ENCODE data around the gene SPCS2. TPM values are rescaled to one million over a fixed set of nuclear protein-coding genes. Genes with fewer than 3 reads are reported as not detected.

SPCS2 gene
- total RNA-seq, 2 donors from 2014 or later: 26.7 to 62.3 TPM

DNA sequence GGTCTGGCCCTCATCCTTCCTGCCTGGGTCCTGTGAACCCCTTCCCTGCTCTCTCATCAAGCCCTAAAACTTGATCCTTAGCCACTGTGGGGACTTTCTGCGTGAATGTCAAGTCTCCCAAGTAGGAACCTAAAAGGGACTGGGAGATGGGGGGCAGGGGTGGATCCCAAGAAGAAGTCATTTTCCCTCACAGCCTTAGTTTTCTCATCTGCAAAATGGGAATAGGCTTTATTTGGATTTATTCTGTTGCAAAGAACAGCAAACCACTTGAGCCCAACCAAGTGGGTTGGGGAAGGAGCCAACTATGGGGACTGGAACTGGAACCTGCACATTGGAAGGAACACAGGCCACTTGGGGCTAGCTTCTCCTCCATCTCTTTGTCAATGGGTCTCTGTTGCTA is 76.5 kb downstream of the SPCS2 start:
- Histone ChIP-seq H3K36me3 (no peaks in the 10 kb centered on the region), H3K9me3 (no peaks in the 10 kb centered on the region), H3K4me1 (ENCODE audit: control insufficient read depth in 1 of 2, low read depth in 2 of 2) (no peaks in the 10 kb centered on the region), H3K27me3 (replicated peaks; ENCODE audit: insufficient read depth) (no peaks in the 10 kb centered on the region), H3K27ac (no peak overlapping the region), H3K4me3 (no peak overlapping the region)
- no peak for DNase-seq (ENCODE audit: low spot score)
- TF ChIP-seq, protein P1, sequence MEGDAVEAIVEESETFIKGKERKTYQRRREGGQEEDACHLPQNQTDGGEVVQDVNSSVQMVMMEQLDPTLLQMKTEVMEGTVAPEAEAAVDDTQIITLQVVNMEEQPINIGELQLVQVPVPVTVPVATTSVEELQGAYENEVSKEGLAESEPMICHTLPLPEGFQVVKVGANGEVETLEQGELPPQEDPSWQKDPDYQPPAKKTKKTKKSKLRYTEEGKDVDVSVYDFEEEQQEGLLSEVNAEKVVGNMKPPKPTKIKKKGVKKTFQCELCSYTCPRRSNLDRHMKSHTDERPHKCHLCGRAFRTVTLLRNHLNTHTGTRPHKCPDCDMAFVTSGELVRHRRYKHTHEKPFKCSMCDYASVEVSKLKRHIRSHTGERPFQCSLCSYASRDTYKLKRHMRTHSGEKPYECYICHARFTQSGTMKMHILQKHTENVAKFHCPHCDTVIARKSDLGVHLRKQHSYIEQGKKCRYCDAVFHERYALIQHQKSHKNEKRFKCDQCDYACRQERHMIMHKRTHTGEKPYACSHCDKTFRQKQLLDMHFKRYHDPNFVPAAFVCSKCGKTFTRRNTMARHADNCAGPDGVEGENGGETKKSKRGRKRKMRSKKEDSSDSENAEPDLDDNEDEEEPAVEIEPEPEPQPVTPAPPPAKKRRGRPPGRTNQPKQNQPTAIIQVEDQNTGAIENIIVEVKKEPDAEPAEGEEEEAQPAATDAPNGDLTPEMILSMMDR (IDR thresholded peaks at IDR 0.05): no peak
- ATAC-seq (ENCODE audit: insufficient number of reproducible peaks, low FRiP score, low read depth): no peak

DNA sequence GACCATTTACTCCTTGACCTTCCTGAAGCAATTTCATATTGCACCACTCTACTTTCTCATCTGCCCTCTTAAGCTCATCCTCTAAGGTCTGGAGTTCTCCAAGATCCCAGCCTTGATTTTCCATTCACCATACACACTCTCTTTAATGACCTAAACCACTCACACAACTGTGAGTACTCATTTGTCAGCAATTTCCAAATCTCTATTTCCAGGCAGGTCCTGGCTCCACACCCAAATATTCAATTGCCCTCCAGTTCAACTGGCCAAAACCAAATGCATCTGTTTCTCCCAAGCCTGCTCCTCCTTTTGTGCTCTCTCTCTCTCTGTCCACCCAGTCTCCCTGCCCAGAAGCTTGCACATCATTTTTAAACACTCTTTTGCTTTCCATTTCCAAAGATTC is 79.3 kb downstream of the SPCS2 start:
- Histone ChIP-seq H3K27me3 (replicated peaks; ENCODE audit: insufficient read depth) (no peaks in the 10 kb centered on the region), H3K9me3 (no peaks in the 10 kb centered on the region), H3K4me3 (no peak overlapping the region), H3K36me3 (no peaks in the 10 kb centered on the region), H3K27ac (no peak overlapping the region), H3K4me1 (ENCODE audit: control insufficient read depth in 1 of 2, low read depth in 2 of 2) (no peaks in the 10 kb centered on the region)
- TF ChIP-seq, protein P1 (IDR thresholded peaks at IDR 0.05): no peak
- ATAC-seq (ENCODE audit: insufficient number of reproducible peaks, low FRiP score, low read depth): no peak
- DNase-seq (ENCODE audit: low spot score): no peak

Other genes starting within 250 kb of the SPCS2 start
- 1 to 10 TPM in 1 of 2 donors, not detected in 1; 1.9 TPM for gene CHRDL2, start 217.8 kb upstream of the SPCS2 start, total RNA-seq
- 10 to 100 TPM; 22.1 to 30.1 TPM for gene RNF169, start 200.4 kb upstream of the SPCS2 start, total RNA-seq
- gene XRRA1, start 175 bp upstream of the SPCS2 start, total RNA-seq: 100 to 1,000 TPM in 1 of 2 donors, 10 to 100 TPM in 1; 13.1 to 106 TPM
- gene NEU3, start 39.7 kb downstream of the SPCS2 start, total RNA-seq: 10 to 100 TPM; 11.9 to 23.3 TPM
- gene OR2AT4, start 147.6 kb downstream of the SPCS2 start, total RNA-seq: not detected
- gene SLCO2B1, start 201.8 kb downstream of the SPCS2 start, total RNA-seq: 100 to 1,000 TPM; 107 to 692 TPM

All from thoracic aorta (tissue), 2 donors.